Effector CD8-positive, alpha-beta T cell (primary cell): ENCODE measurements around the gene SVIL.
"Not testable (repeated sequence)": the region's sequence is repeated elsewhere in the genome, so short reads cannot be mapped to it uniquely, and the experiment has no call there.

ENCODE experiments used
- DNase-seq: peaks from one replicate; lab custom pipeline; 2025; lab: John Stamatoyannopoulos, UW

Gene SVIL

DNA sequence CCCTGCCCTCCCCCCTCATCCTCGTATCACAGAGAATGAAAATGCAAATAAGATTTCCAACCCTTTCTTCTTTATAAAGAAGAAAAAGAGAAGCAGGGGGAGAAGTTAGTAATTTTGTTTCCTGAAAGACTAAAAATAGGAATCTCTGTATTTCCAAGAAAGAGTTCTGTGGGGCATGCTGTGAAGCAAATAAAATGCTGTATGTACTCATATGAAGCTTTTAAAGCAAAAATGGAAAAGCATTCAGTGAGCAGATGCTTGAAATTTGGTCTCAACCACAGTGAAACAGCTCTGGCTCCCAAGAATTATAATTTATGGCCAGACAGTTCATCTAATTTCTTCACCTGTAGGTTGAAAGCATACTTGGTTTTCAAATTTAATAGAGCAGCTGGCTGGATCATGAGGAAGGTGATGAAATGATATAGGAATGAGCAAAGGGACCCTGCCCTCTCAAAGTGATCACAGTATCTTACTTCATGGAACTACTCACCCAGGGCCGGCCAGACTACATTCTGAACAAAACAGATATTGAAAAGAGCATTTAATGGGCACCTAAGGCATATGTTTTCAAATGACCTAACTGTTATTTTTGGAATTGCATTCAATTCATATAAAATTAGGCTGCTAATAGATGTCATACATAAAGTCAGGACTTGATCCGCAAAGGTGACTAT is 31.4 kb downstream of the SVIL start:
- DNase-seq = no peak

DNA sequence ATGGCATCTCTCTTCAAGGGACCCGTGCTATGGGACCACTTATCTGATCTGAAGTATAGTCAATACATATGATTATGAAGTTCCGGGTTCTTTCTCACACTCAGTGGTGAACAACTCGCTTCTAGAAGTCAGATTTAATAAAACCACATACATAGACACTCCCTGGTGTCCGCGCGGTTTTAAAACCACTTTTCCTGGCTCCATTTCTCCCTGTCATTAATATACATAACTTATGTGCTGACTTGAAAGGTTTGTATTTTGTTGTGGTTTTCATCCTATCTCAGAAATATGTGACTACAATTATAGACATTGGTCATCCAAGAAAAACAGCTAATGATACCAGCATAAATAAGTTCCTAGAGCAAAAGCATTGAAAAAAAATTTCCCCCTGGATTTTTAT is 34.0 kb downstream of the SVIL start:
- DNase-seq = no peak

GRCh38 chr10:29600067-29600466 is 34.7 kb downstream of the SVIL start:
- no peak for DNase-seq

DNA sequence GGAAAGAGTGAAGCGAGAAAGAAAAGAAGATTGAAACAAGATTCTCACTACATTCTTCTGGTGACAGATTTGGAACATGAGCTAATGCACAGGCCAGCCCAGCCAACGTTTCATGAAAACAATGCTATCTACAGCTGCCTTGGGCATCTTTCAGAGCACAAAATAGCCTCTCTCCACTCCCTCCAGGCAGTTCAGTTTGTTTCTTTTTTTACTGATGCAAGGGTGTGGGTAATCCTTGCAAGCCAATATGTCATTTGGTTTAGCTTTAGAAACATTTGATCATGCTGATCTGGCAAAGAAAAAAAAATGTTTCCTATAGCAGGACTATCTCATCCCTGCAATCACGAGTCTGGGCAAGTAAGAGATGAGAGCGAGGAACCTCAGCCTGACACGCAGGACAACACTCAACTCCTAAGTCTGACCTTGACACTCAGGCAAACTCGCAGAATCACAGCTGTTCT is 35.9 kb downstream of the SVIL start:
- DNase-seq = no peak

DNA sequence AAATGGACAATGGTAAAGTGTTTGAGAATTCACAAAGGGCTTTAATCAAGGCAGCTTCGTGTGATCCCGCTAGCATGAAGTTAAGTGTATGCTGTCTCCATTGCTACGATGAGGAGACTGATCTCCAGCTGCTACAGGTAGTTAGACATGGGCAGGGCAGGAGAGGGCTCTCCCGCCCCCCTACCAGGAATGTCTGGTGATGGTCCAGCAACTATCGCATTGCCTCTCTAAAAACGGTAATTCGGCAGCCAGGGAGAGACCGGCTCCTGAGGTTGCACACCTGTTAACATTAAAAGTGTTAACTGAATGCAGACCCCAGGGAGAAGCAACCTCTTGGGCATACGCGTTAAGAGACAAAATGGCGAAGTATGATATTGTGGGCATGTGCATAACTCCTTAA is 37.9 kb downstream of the SVIL start:
- no peak for DNase-seq

DNA sequence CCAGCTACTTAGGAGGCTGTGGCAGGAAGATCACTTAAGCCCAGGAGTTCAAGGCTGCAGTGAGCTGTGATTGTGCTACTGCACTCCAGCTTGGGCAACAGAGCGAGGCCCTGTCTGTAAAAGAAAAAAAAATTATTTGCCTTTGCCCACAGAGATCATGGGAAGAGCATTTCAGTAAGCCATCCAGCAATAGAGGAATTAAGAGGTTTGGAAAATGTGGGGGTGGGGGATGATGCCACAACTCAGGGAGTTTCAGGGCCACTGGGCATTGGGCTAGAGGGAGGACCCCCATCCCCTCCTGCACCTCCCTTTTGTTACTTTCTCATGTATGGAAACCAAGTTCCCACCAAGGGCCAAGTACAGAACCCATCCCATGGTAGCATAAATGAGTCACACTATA is 38.4 kb downstream of the SVIL start:
- no peak for DNase-seq

DNA sequence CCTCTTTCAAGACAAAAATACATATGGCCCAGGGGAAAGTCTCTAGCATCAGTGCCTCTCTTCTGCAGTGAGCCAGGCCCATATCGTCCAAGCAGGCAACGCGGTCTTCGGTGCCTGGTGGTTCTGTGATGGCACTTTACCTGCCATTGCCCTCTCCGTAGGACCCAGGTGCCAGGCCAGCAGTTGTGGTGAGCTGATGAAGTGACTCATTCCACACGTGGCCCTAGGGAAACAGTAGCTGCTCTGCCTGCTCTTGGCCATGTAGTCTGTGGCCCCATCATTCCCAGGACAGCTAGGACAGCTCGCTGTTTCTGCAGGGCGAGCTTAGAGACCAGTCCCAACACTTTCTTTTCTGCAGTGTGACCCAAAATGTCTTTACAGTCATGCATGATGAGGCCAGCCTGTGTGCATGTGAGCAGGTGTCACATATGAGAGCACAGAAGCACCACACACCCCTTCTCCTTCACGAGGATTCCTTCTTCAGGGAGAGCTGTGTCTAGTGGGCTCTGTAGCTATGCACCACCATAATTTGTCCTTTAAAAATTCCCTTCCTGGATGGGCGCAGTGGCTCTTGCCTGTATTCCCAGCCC is 39.0 kb downstream of the SVIL start:
- no peak for DNase-seq

DNA sequence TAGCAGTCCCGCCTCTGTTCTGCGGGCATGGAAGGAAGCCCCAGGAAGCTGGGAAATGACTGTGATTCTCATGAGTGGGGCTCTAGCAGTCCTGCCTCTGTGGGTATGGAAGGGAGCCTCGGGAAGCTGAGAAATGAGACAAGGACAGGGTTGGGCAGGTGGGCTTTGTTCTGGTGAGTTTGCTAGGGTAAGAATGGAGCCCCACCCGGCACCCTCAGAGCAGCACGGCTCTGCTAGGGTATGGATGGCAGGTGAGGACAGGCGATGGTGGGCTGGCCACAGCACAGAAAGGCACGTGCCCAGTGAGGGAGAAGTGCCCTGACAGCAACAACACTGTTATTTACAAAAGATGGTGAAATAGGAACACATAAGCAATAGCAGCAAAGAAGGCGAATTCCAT is 39.6 kb downstream of the SVIL start:
- no peak for DNase-seq

- DNase-seq = no peak
Observed at GRCh38 chr10:29591651-29591968, 43.2 kb downstream of the SVIL start.

DNA sequence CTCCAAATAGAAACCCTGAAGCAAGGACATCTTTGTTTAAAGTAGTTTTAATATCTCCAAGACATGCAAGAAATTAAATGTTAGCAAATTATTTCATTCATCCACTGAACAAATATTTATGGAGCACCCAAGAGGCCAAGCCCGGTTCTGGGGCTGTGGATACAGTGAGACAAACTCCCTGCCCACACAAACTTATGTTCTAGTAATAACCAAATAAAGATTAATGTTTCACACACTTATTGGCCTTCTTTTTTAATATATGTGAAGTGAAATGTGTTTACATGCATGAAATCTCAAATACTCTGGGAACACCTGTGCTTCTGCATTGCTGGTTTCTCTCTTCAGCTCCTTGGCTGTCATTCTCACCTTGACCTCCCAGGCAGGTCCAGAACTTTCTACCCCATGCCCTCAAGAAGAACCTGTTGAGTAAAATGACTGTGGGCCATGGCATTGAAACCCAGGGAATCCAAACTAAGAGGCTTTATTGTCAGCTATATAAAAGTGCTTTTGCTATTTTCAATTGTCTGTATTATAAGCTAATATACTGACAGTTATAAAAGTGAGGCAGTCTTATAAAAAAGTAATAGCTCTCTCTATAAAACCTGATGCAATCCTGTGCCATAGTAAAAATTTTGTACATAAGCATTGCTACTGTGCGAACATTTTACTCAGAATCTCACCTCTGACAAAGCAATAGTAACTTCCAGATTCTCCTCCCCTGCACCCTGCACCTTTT is 43.7 kb downstream of the SVIL start:
- DNase-seq = no peak

DNA sequence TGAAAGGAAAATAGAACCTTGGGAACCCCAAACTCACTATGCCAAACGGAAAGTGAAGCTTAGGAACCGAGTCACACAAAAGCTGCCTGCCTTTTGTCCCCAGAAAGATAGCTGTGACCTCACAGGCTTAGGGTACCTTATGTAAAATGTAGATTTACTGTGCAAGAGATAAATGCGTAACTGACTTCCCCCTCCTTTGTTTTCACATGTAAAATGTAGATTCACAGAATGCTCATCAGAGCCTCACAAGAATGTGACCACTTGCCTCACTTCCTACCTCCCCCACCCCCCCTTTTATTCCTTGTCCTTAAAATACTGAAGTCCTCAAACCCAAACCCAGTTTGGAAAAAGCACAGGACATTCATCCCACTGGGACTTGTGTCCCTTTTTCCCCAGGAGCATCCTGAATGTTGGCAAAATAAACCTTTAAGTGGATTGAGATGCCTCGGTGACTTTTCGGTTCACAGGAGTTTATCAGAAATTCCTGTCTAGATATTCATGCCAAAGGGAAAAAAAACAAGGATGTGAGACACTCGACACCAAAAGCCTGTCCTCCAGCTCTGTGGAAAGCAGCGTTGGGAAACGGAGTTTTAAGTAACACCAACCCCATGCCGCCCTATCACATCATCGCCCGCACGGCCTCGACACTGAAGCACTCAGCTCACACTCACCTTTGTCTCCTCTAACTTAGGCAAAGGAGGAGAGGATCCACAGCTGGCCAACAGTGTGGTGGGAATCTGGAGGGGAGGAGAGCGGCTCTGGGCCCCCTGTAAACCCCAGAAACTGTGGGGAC is 45.9 kb downstream of the SVIL start:
- DNase-seq = no peak

GRCh38 chr10:29587750-29588628 is 46.8 kb downstream of the SVIL start:
- DNase-seq = not testable (repeated sequence)

DNA sequence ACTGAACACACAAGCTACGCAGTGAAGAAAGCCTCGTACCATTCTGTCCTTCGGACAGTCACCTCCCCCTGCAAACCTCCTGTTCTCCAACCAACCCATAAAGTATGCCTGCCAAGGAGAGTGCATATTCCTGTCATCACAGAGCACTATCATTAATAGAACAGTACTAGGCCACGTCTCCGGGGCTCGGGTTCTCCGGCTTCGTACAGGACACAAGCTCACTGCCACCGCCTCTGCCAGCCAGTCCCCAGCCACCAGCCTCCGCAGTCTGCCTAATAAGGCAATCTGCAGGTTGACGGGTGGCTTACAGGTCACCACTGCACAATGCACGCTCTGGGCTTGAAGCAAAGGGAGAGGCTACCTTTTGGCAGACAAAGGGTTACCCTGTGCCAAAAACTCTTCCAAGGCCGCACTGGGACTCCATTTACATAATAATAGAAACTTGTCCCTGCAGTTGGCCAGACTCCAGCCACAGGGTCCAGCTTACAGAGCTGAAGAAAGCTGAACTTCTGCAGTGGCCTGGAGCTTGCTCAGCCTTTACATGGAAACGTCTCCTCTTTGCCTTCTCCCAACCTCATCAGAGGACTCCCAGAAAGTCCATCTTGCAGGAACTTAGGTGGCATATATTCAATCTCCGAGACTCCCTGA is 47.5 kb downstream of the SVIL start:
- DNase-seq = not testable (repeated sequence)

GRCh38 chr10:29586509-29586908 is 48.3 kb downstream of the SVIL start:
- DNase-seq = no peak

GRCh38 chr10:29585488-29585976 is 49.2 kb downstream of the SVIL start:
- DNase-seq = no peak

- no peak for DNase-seq
Observed at GRCh38 chr10:29584436-29584835, 50.3 kb downstream of the SVIL start.

DNA sequence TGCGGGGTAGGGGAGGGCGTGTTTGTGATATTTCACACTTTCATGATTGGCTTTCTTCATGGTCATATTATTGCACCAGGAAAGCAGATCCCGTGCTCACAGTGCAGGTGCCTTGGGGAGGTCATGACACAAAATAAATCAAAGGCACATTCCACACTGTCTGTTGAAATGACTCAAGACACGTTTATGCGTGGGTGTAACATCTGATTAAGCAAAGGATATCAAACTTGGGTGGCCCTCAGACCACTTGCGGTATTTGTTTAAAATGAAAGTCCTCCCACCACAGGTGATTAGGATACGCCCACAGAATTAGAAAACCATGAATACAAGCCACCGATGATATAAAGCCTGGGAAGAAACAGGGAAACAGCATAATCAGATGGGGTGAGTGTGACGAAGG is 51.1 kb downstream of the SVIL start:
- DNase-seq = no peak

DNA sequence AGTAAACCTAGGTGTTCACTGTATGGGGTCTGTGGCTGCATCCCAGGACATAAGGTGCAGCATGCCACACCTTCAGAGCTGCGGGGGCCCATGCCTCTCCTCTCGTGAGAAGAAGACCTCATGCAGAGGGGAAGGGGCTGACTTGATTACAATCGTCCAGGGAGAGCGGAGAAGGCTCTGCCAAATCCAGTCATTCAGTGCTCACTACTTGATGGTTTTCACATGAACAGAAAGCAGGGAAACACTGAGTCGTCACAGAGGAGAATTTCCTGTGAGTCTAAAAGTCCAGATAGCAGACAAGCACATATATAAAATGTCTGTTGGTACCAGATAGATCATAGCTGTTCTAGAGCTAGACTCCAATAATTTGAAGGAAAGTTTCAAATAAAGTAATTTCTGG is 52.0 kb downstream of the SVIL start:
- not testable (repeated sequence) for DNase-seq

DNA sequence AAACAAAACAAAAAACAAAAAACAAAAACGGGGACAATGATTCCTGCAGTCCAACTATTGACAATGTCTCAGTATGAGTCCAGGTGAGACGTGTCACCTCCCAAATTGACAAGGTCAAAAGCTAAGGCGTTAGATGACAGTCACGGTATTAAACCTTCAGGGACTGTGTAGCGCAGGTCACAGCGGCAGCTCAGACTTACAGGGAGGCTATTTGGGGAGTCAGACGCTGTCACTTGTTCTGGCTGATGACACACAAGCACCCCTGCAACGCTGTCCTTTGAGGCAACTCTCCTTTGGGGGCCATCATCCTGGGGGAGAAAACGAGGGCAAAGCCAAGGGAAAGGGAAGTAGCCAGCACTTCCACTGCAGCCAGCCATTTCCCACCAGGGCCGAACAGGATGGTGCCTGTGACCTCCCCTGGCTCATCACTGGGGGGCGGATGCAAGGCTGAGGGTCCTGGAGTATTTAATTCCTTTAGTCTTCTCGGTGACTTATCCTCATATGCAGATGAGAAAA is 55.3 kb downstream of the SVIL start:
- no peak for DNase-seq

- DNase-seq = no peak
Observed at GRCh38 chr10:29578457-29578856, 56.3 kb downstream of the SVIL start.

- no peak for DNase-seq
Observed at GRCh38 chr10:29576681-29577080, 58.1 kb downstream of the SVIL start.
